Trophoblast cell (in vitro differentiated cells and primary cell): ENCODE data around the gene LMAN1L.

ENCODE experiments used
- DNase-seq, 2 donors: peaks; one replicate each; pipeline ENCODE4 v3.0.0-alpha.2; 2016
- H2AFZ ChIP-seq: 2 replicates; pipeline ENCODE4 v1.6.1; 2013; ENCODE audit warnings: low read length, moderate library complexity, mild to moderate bottlenecking; ENCODE audit not compliant: insufficient read depth, poor library complexity
- H2AK5ac ChIP-seq: 2 replicates; pipeline ENCODE4 v1.6.1; 2013; ENCODE audit warnings: mild to moderate bottlenecking, low read length
- H2BK120ac ChIP-seq: 2 replicates; pipeline ENCODE4 v1.6.1; 2013; ENCODE audit warnings: low read length, mild to moderate bottlenecking, moderate library complexity; ENCODE audit not compliant: insufficient read depth, poor library complexity
- H2BK12ac ChIP-seq: 2 replicates; pipeline ENCODE4 v1.6.1; 2013; ENCODE audit warnings: mild to moderate bottlenecking, low read length, moderate library complexity
- H2BK5ac ChIP-seq: 2 replicates; pipeline ENCODE4 v1.6.1; 2013; ENCODE audit warnings: low read length, low read depth, moderate library complexity, mild to moderate bottlenecking; ENCODE audit not compliant: poor library complexity
- H3K14ac ChIP-seq: 2 replicates; pipeline ENCODE4 v1.6.1; 2013; ENCODE audit warnings: mild to moderate bottlenecking, low read length
- H3K18ac ChIP-seq: 2 replicates; pipeline ENCODE4 v1.6.1; 2013; ENCODE audit warnings: mild to moderate bottlenecking, low read length
- H3K23ac ChIP-seq: 2 replicates; pipeline ENCODE4 v1.6.1; 2013; ENCODE audit warnings: low read length
- H3K27ac ChIP-seq: 2 replicates; pipeline ENCODE4 v1.5.1; 2013; ENCODE audit warnings: low read depth, mild to moderate bottlenecking, inconsistent platforms, low read length, moderate library complexity
- H3K27me3 ChIP-seq: 2 replicates; pipeline ENCODE4 v1.6.1; 2013; ENCODE audit warnings: inconsistent platforms, mild to moderate bottlenecking, low read length, moderate library complexity; ENCODE audit not compliant: insufficient read depth
- H3K36me3 ChIP-seq, 2 experiments: 1 replicate in 1 of 2; 2 replicates in 1 of 2; pipeline ENCODE4 v1.6.1; 2013; ENCODE audit warnings: low read length in 2 of 2, mild to moderate bottlenecking in 2 of 2, moderate library complexity in 1 of 2; ENCODE audit not compliant: insufficient read depth in 2 of 2, control insufficient read depth in 1 of 2
- H3K4ac ChIP-seq: 2 replicates; pipeline ENCODE4 v1.6.1; 2013; ENCODE audit warnings: low read depth, mild to moderate bottlenecking, low read length, moderate library complexity
- H3K4me1 ChIP-seq, 2 experiments: 1 replicate in 1 of 2; 2 replicates in 1 of 2; pipeline ENCODE4 v1.6.1; 2013; ENCODE audit warnings: low read length in 2 of 2, mild to moderate bottlenecking in 2 of 2, moderate library complexity in 1 of 2; ENCODE audit not compliant: insufficient read depth in 2 of 2, control insufficient read depth in 1 of 2
- H3K4me2 ChIP-seq: 2 replicates; pipeline ENCODE4 v1.6.1; 2013; ENCODE audit warnings: inconsistent platforms, mild to moderate bottlenecking, low read length, moderate library complexity
- H3K4me3 ChIP-seq: 2 replicates; pipeline ENCODE4 v1.5.1; 2013; ENCODE audit warnings: mild to moderate bottlenecking, low read depth, low read length, inconsistent platforms
- H3K79me1 ChIP-seq: one replicate; pipeline ENCODE4 v1.6.1; 2013; ENCODE audit warnings: low read length
- H3K79me2 ChIP-seq: 2 replicates; pipeline ENCODE4 v1.6.1; 2013; ENCODE audit warnings: low read length, mild to moderate bottlenecking; ENCODE audit not compliant: control insufficient read depth, insufficient read depth, poor library complexity
- H3K9ac ChIP-seq: 2 replicates; pipeline ENCODE4 v1.6.1; 2013; ENCODE audit warnings: mild to moderate bottlenecking, low read length
- H3K9me3 ChIP-seq: 2 replicates; pipeline ENCODE4 v1.6.1; 2013; ENCODE audit warnings: low read depth, mild to moderate bottlenecking, control low read depth, inconsistent platforms, low read length; ENCODE audit not compliant: insufficient read depth
- H4K12ac ChIP-seq: 2 replicates; pipeline ENCODE4 v1.6.1; 2013; ENCODE audit warnings: low read depth, mild to moderate bottlenecking, low read length, moderate library complexity
- H4K8ac ChIP-seq: 2 replicates; pipeline ENCODE4 v1.6.1; 2013; ENCODE audit warnings: low read depth, mild to moderate bottlenecking, low read length, moderate library complexity
- H4K91ac ChIP-seq: one replicate; pipeline ENCODE4 v1.6.1; 2013; ENCODE audit warnings: low read depth, mild to moderate bottlenecking, low read length, moderate library complexity
- WGBS: extraction: QIAGEN DNeasy Blood & Tissue Kit; methylation state at CpG from one replicate; pipeline ENCODE4 v1.1.7; 2013; ENCODE audit warnings: missing lambda C conversion rate; ENCODE audit not compliant: insufficient read length, insufficient coverage; ENCODE audit errors: extremely low coverage; 5-methylcytosine and 5-hydroxymethylcytosine counted together

Gene LMAN1L

DNA sequence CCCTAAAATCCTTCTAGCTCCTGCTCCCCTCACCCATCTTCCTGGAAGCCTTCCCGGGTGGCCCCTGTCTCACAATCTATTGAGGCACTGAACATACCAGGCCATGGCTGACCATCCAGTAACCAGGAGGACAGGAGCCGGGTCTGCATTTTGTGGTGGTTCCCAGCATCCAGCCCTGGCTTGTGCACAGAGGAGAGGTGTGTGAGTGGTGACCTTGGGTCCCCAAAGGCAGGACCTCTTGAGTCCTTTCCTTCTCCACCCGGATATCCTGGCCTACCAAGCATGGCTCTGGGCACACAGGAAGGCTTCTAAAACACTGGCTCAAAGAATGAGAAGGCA, 22.9 kb upstream of the LMAN1L start:
- Histone ChIP-seq H3K23ac (no peak overlapping the region), H3K27ac (no peak overlapping the region), H3K9ac (no peak overlapping the region), H2BK12ac (no peak overlapping the region), H3K4me3 (no peak overlapping the region), H4K91ac (no peak overlapping the region), H2BK120ac (no peak overlapping the region), H3K4me1 (peaks cover 3 to 8% of the 10 kb centered on the region in 2 experiments), H4K12ac (no peak overlapping the region), H4K8ac (no peak overlapping the region), H2AK5ac (no peak overlapping the region), H3K14ac (no peak overlapping the region), H3K4ac (no peak overlapping the region), H3K36me3 (peaks cover 3 to 5% of the 10 kb centered on the region in 2 experiments), H2AFZ (no peak overlapping the region), H3K27me3 (no peaks in the 10 kb centered on the region), H2BK5ac (no peak overlapping the region), H3K18ac (no peak overlapping the region), H3K4me2 (no peak overlapping the region), H3K79me2 (no peaks in the 10 kb centered on the region), H3K79me1 (no peaks in the 10 kb centered on the region), H3K9me3 (peaks cover 1% of the 10 kb centered on the region)
- WGBS, result no CpG with 5 or more reads among the region's 3 CpGs
- DNase-seq, result no peak

DNA sequence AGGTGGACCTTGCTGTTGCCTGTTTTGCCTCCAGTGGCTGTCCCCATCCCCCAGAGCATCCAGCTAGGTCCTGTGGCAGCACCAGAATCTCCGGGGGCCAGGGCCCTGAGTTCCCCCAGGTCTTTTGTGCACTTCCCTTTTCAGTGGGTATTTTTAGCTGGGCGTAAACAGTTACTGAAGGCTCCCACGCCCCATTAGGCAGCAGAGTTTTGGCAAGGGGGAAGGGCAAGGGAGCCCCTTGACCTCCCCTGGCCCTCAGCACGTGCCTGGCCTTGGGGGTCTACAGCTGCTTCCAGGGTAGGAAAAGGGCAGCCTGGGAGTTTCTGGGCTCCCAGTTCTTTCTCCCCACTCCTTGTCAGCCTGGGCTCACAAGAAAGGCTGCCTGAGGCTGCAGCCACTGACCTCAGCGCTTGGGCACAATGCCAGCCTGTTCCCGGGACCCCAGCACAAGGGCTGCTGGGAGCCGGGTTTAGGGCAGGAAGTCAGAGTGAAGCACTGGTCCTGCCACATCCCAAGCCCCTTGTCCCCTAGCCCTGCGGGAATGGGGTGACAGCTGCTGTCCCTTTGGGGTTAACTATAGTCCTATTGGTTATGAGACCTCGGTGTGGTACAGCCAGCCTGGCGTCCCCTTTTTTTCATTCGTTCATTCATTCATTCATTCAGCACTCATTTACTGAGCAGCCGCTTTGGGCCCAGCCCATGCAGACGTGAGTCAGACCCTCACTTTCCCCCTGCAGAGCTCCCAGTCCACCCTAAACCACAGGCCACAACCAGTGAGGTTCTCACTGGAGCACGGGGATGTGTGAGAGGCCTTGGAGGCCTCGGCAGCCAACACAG, 22.3 kb upstream of the LMAN1L start:
- H3K79me2 ChIP-seq, result no peaks in the 10 kb centered on the region
- H3K4me2 ChIP-seq, result no peak overlapping the region
- no peak overlapping the region for H2AK5ac ChIP-seq
- no peak for DNase-seq
- H2BK12ac ChIP-seq, result no peak overlapping the region
- no peak overlapping the region for H3K4me3 ChIP-seq
- no peak overlapping the region for H4K8ac ChIP-seq
- no CpG with 5 or more reads among the region's 15 CpGs for WGBS
- no peak overlapping the region for H2BK120ac ChIP-seq
- H3K36me3 ChIP-seq, result peaks cover 3 to 8% of the 10 kb centered on the region in 2 experiments
- H3K27ac ChIP-seq, result no peak overlapping the region
- H3K9ac ChIP-seq, result no peak overlapping the region
- no peak overlapping the region for H4K91ac ChIP-seq
- no peak overlapping the region for H2BK5ac ChIP-seq
- no peak overlapping the region for H3K18ac ChIP-seq
- no peak overlapping the region for H4K12ac ChIP-seq
- no peaks in the 10 kb centered on the region for H3K27me3 ChIP-seq
- no peak overlapping the region for H3K4ac ChIP-seq
- H3K9me3 ChIP-seq, result peaks cover 1% of the 10 kb centered on the region
- no peak overlapping the region for H2AFZ ChIP-seq
- H3K23ac ChIP-seq, result no peak overlapping the region
- H3K79me1 ChIP-seq, result no peaks in the 10 kb centered on the region
- H3K14ac ChIP-seq, result no peak overlapping the region
- peaks cover 3 to 8% of the 10 kb centered on the region in 2 experiments for H3K4me1 ChIP-seq

- H3K9me3 ChIP-seq, result peaks cover 1% of the 10 kb centered on the region
- H3K79me2 ChIP-seq, result no peaks in the 10 kb centered on the region
- no peak overlapping the region for H3K23ac ChIP-seq
- H3K4ac ChIP-seq, result no peak overlapping the region
- H3K27me3 ChIP-seq, result no peaks in the 10 kb centered on the region
- H3K79me1 ChIP-seq, result no peaks in the 10 kb centered on the region
- H2AFZ ChIP-seq, result no peak overlapping the region
- no peak overlapping the region for H3K18ac ChIP-seq
- H2BK12ac ChIP-seq, result no peak overlapping the region
- no peak overlapping the region for H3K4me2 ChIP-seq
- no peak overlapping the region for H3K27ac ChIP-seq
- no peak overlapping the region for H4K12ac ChIP-seq
- H3K36me3 ChIP-seq, result peaks cover 3 to 8% of the 10 kb centered on the region in 2 experiments
- H3K9ac ChIP-seq, result no peak overlapping the region
- no peak overlapping the region for H3K4me3 ChIP-seq
- H2BK5ac ChIP-seq, result no peak overlapping the region
- no peak for DNase-seq
- no peak overlapping the region for H2BK120ac ChIP-seq
- no peak overlapping the region for H3K14ac ChIP-seq
- H4K91ac ChIP-seq, result no peak overlapping the region
- H2AK5ac ChIP-seq, result no peak overlapping the region
- WGBS, result no CpG with 5 or more reads among the region's 1 CpG
- no peak overlapping the region for H4K8ac ChIP-seq
- peaks cover 3 to 8% of the 10 kb centered on the region in 2 experiments for H3K4me1 ChIP-seq
Observed at GRCh38 chr15:74791007-74791406, 21.6 kb upstream of the LMAN1L start.

- Histone ChIP-seq H3K4me2 (no peak overlapping the region), H4K12ac (no peak overlapping the region), H3K4me1 (peaks cover 3 to 8% of the 10 kb centered on the region in 2 experiments), H2BK5ac (no peak overlapping the region), H3K4me3 (no peak overlapping the region), H3K27me3 (no peaks in the 10 kb centered on the region), H3K79me2 (no peaks in the 10 kb centered on the region), H3K79me1 (no peaks in the 10 kb centered on the region), H2BK120ac (no peak overlapping the region), H3K18ac (no peak overlapping the region), H3K9ac (no peak overlapping the region), H2AFZ (no peak overlapping the region), H4K91ac (no peak overlapping the region), H3K4ac (no peak overlapping the region), H3K23ac (no peak overlapping the region), H2AK5ac (no peak overlapping the region), H2BK12ac (no peak overlapping the region), H3K9me3 (peaks cover 1% of the 10 kb centered on the region), H3K14ac (no peak overlapping the region), H3K36me3 (peaks cover 3 to 5% of the 10 kb centered on the region in 2 experiments), H3K27ac (no peak overlapping the region), H4K8ac (no peak overlapping the region)
- WGBS, result no CpG with 5 or more reads among the region's 7 CpGs
- DNase-seq, result no peak
Observed at GRCh38 chr15:74791667-74792066, 21.0 kb upstream of the LMAN1L start.
